Tibial artery (tissue), 4 donors: ENCODE measurements around the gene GLT8D1.

Experiments
- DNase-seq, 2 donors: peaks; one replicate each; pipeline ENCODE4 v3.0.0-alpha.2; 2019
- H3K27ac ChIP-seq, 2 donors: fragments of 200-600 bp; sonication (generic) in 1 of 2; 1 replicate in 1 of 2; 2 replicates in 1 of 2; pipeline ENCODE4 v1.5.1; 2018 to 2019; ENCODE audit warnings: mild to moderate bottlenecking in 1 of 2
- H3K27me3 ChIP-seq, 2 donors: fragments of 200-600 bp; sonication (generic) in 1 of 2; one replicate each; pipeline versions ENCODE4 v1.5.1 to v1.6.0; 2016 to 2019
- H3K36me3 ChIP-seq, 3 donors: fragments of 200-600 bp; sonication (generic) in 2 of 3; one replicate each; pipeline ENCODE4 v1.5.1; 2016 to 2019; ENCODE audit warnings: mild to moderate bottlenecking in 2 of 3
- H3K4me1 ChIP-seq, 4 donors: fragments of 200-600 bp; sonication (generic) in 2 of 4; 1 replicate in 3 of 4; 2 replicates in 1 of 4; pipeline ENCODE4 v1.5.1; 2016 to 2019
- H3K4me3 ChIP-seq, 2 donors: fragments of 200-600 bp; sonication (generic) in 1 of 2; 1 replicate in 1 of 2; 2 replicates in 1 of 2; pipeline ENCODE4 v1.5.1; 2018 to 2019; ENCODE audit warnings: mild to moderate bottlenecking in 2 of 2
- H3K9me3 ChIP-seq, 3 donors: fragments of 200-600 bp; sonication (generic) in 1 of 3; one replicate each; pipeline ENCODE4 v1.5.1; 2016 to 2019
- intact Hi-C: fragments of 100-400 bp; cut with DNase I; formaldehyde crosslinking; loops from one replicate; pipeline ENCODE4 v1.15.0; 2023; ENCODE audit warnings: low total_unique reads
- TF ChIP-seq, protein P1 (sequence below), 2 experiments: fragments of 200-600 bp in 1 of 2; fragments of 450-650 bp in 1 of 2; IDR thresholded peaks; one replicate each; pipeline ENCODE4 v1.5.1; 2017 to 2019; ENCODE audit warnings: antibody characterized with exemption in 2 of 2, mild to moderate bottlenecking in 1 of 2, moderate library complexity in 1 of 2

GLT8D1 gene

DNA sequence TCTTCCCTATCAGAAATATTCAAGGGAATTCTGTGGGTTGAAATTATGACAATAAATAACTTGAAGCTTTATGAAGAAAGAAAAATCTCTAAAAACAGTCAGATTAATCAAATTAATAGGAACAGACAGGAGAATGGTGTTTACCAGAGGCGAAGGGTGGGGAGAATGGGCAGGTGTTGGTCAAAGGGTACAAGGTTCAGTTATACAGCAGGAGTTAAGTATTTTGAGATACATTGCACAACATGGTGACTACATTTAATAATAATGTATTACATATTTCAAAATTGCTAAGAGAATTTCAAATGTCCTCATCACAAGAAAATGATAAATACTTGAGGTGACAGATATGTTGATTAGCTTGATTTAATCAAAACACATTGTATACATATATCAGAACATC is 18.9 kb upstream of the GLT8D1 start:
- intact Hi-C loops, result no loop called here
- H3K4me3 ChIP-seq, result no peak overlapping the region
- peaks cover 25 to 28% (median 27%) of the 10 kb centered on the region in 3 donors for H3K36me3 ChIP-seq
- no peaks in the 10 kb centered on the region for H3K27me3 ChIP-seq
- H3K4me1 ChIP-seq, result no peaks in the 10 kb centered on the region
- TF ChIP-seq, protein P1, sequence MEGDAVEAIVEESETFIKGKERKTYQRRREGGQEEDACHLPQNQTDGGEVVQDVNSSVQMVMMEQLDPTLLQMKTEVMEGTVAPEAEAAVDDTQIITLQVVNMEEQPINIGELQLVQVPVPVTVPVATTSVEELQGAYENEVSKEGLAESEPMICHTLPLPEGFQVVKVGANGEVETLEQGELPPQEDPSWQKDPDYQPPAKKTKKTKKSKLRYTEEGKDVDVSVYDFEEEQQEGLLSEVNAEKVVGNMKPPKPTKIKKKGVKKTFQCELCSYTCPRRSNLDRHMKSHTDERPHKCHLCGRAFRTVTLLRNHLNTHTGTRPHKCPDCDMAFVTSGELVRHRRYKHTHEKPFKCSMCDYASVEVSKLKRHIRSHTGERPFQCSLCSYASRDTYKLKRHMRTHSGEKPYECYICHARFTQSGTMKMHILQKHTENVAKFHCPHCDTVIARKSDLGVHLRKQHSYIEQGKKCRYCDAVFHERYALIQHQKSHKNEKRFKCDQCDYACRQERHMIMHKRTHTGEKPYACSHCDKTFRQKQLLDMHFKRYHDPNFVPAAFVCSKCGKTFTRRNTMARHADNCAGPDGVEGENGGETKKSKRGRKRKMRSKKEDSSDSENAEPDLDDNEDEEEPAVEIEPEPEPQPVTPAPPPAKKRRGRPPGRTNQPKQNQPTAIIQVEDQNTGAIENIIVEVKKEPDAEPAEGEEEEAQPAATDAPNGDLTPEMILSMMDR (IDR thresholded peaks at IDR 0.05), result no peak
- no peak overlapping the region for H3K27ac ChIP-seq
- H3K9me3 ChIP-seq, result no peaks in the 10 kb centered on the region
- DNase-seq, result no peak

DNA sequence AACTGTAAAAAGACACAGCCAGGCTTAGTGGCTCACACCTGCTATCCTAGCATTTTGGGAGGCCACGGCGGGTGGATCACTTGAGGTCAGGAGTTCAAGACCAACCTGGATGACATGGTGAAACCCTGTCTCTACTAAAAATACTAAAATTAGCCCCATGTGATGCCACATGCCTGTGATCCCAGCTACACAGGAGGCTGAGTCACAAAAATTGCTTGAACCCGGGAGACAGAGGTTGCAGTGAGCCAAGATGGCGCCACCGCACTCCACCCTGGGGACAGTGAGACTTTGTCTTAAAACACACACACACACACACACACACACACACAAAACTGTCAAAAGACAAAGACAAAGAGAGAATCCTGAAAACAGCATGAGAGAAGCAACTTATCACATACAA is 18.3 kb upstream of the GLT8D1 start:
- Histone ChIP-seq H3K4me1 (no peaks in the 10 kb centered on the region), H3K9me3 (no peaks in the 10 kb centered on the region), H3K36me3 (peaks cover 24 to 30% (median 25%) of the 10 kb centered on the region in 3 donors), H3K4me3 (no peak overlapping the region), H3K27ac (no peak overlapping the region), H3K27me3 (no peaks in the 10 kb centered on the region)
- no peak for DNase-seq
- intact Hi-C loops, result no loop called here
- TF ChIP-seq, protein P1 (IDR thresholded peaks at IDR 0.05), result no peak

DNA sequence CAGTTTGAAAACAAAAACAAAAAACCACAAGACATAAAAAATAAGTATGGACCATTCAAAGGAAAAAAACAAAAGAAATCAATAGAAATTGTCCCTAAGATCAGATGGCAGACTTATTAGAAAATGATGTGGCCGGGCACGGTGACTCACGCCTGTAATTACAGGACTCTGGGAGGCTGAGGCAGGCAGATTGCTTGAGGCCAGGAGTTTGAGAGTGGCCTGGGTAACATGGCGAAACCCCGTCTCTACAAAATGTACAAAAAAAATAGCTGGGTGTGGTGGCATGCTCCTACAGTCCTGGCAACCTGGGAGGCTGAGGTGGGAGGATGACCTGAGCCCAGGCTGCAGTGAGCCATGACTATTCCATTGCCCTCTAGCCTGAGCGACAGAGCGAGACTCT is 16.9 kb upstream of the GLT8D1 start:
- no peak overlapping the region for H3K27ac ChIP-seq
- TF ChIP-seq, protein P1 (IDR thresholded peaks at IDR 0.05), result no peak
- no peaks in the 10 kb centered on the region for H3K27me3 ChIP-seq
- H3K4me1 ChIP-seq, result no peaks in the 10 kb centered on the region
- no peaks in the 10 kb centered on the region for H3K9me3 ChIP-seq
- peaks cover 18 to 31% (median 20%) of the 10 kb centered on the region in 3 donors for H3K36me3 ChIP-seq
- no peak for DNase-seq
- no peak overlapping the region for H3K4me3 ChIP-seq
- intact Hi-C loops, result no loop called here

DNA sequence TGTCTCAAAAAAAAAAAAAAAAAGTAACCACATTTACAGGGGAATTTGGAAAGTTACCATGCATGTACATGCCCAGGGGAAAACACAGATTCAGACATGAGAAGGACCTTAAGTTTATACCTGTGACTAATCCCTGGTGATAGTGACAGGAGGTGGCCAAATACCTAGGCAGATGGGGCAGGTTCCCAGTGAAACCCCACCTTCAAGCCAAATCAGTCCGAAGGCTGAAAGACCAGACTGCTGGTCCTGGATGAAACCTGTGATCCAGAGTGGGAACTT is 16.1 kb upstream of the GLT8D1 start:
- Histone ChIP-seq H3K36me3 (peaks cover 18 to 31% (median 23%) of the 10 kb centered on the region in 3 donors), H3K27ac (no peak overlapping the region), H3K27me3 (no peaks in the 10 kb centered on the region), H3K4me1 (no peaks in the 10 kb centered on the region), H3K4me3 (no peak overlapping the region), H3K9me3 (no peaks in the 10 kb centered on the region)
- TF ChIP-seq, protein P1 (IDR thresholded peaks at IDR 0.05), result no peak
- DNase-seq, result no peak
- intact Hi-C loops, result no loop called here

DNA sequence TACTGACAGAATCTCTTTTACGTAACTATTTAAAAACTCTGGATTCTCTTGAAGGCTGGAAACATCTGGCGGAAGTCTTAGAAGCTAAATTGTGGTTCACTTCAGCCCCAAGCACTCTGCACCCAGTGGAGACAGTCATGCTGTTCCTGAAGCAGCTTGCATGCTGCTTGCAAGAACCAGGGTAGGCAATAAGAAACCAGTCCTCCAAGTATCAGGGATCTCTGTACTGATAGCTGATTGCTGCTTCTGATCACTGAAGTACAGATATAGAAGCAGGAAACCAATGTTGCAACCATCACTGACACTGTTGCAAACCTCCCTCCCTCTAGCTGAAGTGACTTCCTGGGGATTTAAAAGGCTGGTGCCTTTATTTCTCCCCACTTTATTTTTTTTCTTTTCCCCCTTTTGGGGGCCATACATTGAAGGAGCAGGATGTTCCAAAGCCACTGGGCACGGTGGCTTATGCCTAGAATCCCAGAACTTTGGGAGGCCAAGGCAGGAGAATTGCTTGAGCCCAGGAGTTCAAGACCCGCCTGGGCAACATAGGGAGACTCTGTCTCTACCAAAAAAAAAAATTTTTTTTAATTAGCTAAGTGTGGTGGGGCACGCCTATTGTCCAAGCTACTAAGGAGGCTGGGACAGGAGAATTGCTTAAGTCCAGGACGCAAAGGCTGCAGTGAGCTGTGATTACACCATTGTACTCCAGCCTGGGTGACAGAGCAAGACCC is 15.6 kb upstream of the GLT8D1 start:
- TF ChIP-seq, protein P1 (IDR thresholded peaks at IDR 0.05), result no peak
- intact Hi-C loops, result no loop called here
- H3K4me3 ChIP-seq, result no peak overlapping the region
- H3K36me3 ChIP-seq, result peaks cover 18 to 31% (median 25%) of the 10 kb centered on the region in 3 donors
- H3K4me1 ChIP-seq, result no peaks in the 10 kb centered on the region
- H3K27me3 ChIP-seq, result no peaks in the 10 kb centered on the region
- no peak overlapping the region for H3K27ac ChIP-seq
- no peak for DNase-seq
- no peaks in the 10 kb centered on the region for H3K9me3 ChIP-seq

DNA sequence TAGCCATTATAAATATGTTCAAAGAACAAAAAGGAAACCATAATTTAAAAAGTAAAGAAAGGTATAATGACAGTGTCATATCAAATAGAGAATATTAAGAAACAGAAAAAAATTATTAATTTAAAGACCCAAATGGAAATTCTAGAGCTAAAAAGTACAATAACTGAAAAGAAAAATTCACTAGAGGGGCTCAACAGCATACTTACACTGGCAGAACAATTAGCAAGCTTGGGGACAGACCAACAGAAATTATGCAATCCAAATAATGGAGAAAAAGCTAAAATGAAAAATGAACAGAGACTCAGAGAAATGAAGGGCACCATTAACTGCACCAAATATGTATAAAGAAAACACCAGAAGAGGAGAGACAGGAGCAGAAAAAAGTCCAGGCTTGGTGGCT is 14.0 kb upstream of the GLT8D1 start:
- no peak for DNase-seq
- TF ChIP-seq, protein P1 (IDR thresholded peaks at IDR 0.05), result no peak
- Histone ChIP-seq H3K36me3 (peaks cover 18 to 36% (median 25%) of the 10 kb centered on the region in 3 donors), H3K27ac (no peak overlapping the region), H3K27me3 (no peaks in the 10 kb centered on the region), H3K4me3 (no peak overlapping the region), H3K4me1 (peaks cover 0 to under 1% (median 0%) of the 10 kb centered on the region in 4 donors), H3K9me3 (no peaks in the 10 kb centered on the region)
- intact Hi-C loops, result no loop called here
